ENCODE measurements around the gene TBL1X.

The TBL1X gene

DNA sequence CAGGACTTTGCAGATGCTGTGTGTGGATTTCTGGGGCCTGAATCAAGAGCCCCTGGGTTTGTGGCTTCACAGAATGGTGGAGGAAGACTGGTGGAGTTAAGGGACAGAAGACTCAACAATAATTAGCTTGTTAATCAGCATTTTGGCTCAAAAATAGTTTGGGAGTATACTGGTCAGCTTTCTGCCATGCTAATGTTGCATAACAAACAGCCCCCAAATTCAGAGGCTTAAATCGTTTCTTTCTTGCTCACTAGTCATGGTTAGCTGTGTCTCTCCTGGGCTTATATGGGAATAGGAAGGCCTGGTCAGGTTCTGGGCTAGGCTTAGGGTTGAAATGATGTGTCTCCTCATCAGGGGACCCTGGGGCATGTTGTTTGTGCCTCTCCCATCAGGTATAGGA, 24.4 kb downstream of the TBL1X start:
- H3K27ac ChIP-seq = no peak overlapping the region
- no peak overlapping the region for H3K4me3 ChIP-seq

DNA sequence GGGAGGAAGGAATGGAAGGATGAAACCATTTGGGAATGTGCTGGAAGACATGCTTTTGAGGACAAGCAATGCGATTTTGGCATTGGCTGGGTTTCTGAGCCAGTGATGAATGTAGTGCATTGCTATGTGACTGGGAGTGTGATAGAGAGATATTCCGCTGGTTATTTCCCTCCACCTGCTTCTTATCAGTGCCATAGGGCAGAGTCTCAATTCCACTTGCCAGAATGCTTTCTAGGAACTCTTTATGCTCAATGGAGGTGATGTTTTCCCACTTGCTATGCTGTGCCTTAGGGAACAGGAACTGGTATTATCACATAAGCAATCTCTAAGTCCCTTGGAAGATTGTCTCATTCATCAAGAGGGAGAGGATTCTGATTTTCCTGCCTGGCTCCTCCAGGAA, 28.0 kb downstream of the TBL1X start:
- Histone ChIP-seq H3K4me3 (no peak overlapping the region), H3K27ac (no peak overlapping the region)

DNA sequence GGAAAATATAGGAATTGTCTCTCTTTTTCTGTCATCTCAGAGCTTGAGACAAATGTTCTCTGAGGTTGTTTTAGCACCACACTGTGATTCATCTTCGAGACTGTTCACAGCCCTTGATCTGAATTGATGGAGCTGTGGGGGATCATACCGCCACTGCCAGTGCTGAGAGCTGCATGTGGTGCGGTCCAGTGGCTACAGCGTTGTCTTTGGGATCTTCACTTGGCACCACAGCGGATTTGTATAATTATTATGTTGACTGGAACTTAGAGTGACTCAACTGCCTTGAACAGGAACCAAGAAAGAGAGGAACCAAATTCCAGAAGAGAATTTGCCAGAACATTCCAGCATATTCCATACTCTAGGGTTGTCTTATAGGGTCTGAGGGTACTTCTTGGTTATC, 29.1 kb downstream of the TBL1X start:
- peak overlapping the region in 1 of 21 experiments; percentile 20 for H3K27ac ChIP-seq
- no peak overlapping the region for H3K4me3 ChIP-seq

DNA sequence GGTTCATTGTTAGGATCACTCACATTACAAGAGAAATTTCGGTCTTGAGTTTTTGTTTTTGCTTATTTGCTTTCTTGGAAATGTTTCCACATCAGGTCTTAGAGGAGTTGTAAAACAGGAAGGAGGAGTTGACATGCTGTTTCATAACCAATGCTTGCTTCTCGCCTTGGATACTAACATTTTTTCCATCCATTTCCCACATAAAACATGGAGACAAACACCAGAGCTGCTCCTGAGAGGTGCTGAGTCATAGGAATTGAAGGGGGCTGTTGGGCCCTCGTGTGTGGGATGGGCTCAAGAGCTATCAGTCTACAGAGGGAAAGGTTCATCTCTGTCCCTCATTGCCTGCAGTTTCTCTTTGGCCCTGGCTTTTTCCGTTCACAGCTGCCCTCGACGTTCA, 29.9 kb downstream of the TBL1X start:
- no peak overlapping the region for H3K27ac ChIP-seq
- no peak overlapping the region for H3K4me3 ChIP-seq

DNA sequence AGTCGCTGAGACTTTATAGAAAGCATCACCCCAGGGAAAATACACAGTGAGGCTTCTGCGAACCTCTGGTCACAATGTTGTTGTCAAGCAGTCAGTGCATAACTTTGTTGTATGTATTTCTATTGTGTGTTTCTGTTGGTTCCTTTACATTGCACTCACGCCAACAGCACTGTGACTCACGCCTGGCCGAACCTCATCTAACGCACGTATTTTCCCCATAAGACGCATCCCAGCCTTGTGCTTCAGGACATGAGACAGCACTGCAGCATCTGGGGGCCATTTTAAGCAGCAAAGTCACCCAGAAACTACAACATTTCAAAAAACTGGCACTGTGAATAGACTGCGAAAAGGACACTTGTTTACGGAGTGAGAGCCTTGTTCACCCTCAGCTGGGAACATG, 30.6 kb downstream of the TBL1X start:
- no peak overlapping the region for H3K27ac ChIP-seq
- no peak overlapping the region for H3K4me3 ChIP-seq

DNA sequence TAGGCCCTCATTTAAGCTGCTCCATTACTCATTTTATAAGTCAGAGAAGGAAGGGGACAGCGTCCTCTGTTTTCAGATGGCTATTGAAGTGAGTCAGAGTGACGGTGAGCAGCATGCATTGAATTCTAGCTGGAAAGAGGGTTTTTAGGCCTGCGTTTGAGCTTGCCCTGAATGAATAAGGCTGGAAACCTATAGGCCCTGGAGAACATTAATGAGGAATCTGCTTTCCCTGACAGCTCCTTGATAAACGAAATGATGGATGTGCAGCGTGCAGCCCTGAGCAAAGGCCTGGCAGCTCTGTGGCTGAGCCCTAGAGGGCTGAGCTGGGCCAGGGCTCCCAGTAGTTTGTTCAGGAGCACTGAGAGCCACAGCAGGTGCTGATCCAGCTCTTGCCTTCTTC, 33.4 kb downstream of the TBL1X start:
- Histone ChIP-seq H3K27ac (no peak overlapping the region), H3K4me3 (no peak overlapping the region)

DNA sequence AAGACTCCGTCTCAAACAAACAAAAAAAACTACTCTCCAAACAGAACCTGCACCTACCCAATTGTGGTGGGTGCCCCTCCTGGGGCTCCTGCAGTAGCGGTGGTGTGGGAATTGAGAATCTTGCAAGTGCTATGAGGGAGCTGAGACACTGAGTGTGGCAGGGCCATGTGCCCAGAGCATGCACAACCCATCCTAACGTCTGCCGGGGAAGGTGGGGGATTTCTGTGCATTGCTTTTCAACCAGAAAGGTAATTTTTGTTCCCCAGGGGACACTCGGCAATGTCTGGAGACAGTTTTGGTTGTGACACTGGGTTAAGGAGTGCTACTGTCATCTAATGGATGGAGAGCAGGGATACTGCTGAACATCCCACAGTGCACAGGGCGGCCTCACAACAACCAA, 35.7 kb downstream of the TBL1X start:
- no peak overlapping the region for H3K27ac ChIP-seq
- H3K4me3 ChIP-seq = no peak overlapping the region

DNA sequence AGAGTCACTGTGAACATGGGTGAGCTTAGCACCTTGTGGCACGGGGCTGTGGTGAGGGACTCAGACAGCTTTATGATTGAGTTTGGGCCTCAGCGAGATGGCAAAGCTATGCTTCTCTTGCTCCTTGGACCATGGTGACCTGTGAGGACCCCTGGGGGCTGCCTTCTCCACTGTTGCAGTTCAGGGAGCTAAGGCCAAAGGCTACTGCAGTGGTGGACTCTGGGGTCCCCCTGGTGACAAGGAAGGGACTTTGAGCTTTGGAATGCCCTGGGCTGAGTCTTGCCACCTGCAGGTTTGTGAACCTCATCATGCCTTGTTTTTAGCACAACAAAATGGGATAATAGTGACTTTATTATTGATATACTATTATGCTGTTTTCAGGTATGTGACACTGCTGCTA, 36.5 kb downstream of the TBL1X start:
- Histone ChIP-seq H3K4me3 (no peak overlapping the region), H3K27ac (no peak overlapping the region)

DNA sequence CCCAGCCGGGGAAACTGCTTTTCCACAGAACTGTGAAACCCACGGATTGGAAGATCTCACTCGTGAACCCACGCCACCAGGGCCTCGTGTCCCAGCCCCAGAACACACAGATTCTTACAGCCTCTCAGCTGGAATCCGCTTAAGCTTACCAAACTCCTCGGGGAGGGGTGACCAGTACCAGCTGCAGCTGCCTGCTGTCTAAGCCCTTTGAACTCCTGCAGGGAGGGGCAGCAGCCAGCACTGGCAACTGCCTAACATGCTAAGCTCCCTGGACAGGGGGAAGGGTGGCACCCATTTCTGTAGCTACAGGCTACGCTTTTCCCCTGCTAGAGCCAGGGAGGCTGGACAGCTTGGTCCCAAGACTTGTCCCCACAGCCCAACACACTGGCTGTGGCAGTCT, 38.4 kb downstream of the TBL1X start:
- Histone ChIP-seq H3K4me3 (no peak overlapping the region), H3K27ac (no peak overlapping the region)

DNA sequence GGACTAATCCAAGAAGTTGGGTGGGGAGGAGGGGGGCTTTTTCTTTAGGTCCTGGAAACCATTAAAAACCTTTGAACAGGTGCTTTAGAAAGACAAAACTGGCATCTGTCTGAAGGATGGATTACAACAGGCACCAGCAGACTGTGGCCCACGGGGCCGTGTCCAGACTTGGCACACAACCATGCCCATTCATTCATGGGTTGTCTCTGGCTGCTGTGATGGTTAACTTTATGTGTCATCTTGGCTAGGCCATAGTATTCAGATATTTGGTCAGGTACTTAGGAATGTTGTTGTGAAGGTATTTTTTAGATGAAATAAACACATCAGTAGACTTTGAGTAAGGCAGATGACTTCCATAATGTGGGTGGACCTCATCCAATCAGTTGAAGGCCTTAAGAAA, 45.5 kb downstream of the TBL1X start:
- no peak overlapping the region for H3K4me3 ChIP-seq
- no peak overlapping the region for H3K27ac ChIP-seq

DNA sequence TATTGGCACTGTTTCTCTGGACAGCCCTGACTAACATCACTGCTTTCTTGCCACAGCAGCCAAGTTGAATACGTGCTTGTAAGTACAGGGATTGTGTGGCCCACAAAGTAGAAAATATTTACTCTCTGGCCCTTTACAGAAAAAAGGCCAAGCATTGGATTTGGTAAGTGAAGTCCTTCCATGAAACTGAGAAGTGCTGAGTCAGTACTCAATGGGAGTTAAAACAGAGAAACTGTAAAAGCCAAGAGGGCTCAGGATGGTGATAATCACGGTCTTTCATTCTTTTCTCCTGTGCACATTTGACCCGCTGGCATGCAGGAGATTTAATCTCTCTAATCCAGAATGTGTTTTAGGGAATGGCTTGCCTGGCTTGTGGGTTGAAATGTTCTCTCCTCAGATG, 46.1 kb downstream of the TBL1X start:
- Histone ChIP-seq H3K27ac (no peak overlapping the region), H3K4me3 (no peak overlapping the region)

DNA sequence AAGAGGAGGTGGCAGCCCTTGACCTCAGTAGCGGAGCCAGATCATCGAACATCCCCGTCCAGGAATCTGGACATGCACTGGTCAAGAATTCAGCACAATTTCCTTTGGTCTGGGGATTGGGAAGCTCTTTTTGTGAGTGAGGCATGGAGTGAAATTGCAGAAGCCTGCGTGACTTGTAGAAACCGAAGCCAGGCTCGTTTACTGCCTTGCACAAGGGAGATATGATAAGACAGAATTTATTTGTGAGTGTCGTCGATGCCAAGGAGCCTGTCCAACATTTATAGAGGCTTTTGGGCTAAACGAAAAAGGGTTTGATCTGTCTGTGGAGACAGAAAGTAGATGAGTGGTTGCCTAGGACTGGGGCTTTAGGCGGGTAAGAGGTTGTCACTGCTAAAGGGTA, 50.6 kb downstream of the TBL1X start:
- Histone ChIP-seq H3K4me3 (no peak overlapping the region), H3K27ac (no peak overlapping the region)

DNA sequence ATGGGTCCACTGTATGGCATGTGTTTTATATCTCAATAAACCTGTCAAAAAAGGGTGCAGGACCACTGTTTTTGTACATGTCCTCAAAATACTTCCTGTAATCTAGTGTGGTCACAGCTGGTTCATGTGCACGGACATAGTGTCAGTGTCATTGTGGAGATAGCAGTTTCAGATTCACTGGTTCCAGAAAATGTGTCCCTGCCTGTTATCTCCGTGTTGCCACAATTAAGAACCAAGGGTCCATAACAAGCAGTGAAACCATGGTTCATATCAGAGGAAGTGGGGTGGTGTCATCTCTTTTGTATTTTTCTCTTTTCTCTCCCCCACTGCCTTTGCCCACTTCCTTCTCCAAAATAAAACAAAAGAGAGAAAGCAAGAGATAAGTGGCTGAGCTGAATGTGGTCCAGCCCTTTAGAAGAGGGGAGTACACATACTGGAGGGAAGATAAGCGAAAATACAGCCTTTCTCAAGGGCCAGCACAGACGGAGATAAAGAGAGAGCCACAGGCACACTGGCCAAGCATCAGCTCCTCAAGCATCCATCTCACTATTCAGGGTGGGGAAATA, 51.2 kb downstream of the TBL1X start:
- H3K27ac ChIP-seq = no peak overlapping the region
- no peak overlapping the region for H3K4me3 ChIP-seq

DNA sequence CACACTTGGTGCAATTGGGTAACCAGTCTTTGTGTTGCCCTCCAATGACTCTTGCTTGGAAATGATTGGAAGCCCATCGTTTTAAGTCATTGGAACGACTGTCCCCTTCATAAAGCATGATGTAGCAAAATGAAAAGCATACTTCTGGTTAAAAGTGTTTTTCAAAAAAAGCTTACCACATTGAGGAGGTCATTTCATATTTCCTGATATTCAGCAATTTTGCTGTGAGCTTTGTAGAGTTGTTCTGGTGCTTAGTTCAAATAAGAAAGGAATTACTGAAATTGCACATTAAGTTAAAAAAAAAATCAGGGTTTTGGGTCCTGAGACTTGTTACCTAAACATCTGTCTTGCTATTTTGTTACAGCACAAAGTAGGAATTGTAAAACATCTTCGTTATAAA, 51.8 kb downstream of the TBL1X start:
- H3K27ac ChIP-seq = no peak overlapping the region
- no peak overlapping the region for H3K4me3 ChIP-seq

DNA sequence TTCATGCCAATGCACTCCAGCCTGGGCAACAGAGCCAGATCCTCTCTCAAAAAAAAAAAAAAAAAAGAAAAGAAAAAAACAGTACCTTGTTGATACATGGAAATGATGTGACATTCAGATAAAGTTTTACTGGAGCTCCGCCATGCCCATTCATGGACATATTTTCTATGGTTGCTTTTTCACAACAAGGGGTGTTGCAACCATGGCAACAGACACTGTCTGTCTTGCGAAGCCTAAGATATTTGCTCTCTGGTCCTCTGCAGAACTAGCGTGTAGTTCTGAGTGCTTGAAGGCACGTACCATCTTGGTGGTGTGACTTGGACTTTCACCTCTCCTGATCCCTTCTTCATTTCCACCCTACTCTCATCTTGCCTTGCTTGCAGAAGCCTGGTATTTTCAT, 53.2 kb downstream of the TBL1X start:
- H3K27ac ChIP-seq = no peak overlapping the region
- no peak overlapping the region for H3K4me3 ChIP-seq

DNA sequence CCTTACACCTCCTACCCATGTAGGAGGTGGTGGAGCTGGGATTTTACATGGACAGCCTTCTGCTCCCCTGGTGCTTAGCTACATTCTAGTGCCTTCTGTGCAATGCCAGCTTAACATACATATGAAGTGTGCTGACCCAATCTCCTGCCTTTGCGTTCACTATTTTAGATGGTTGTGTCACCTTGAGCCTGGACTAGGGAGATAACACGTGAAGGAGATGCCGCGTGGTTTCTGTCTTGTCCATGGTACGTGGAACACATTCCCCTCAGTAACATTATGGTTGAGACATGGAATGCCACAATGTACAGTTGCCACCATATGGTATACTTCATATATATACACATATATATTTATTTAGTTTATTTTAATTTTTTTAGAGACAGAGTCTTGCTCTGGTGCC, 54.0 kb downstream of the TBL1X start:
- Histone ChIP-seq H3K27ac (no peak overlapping the region), H3K4me3 (no peak overlapping the region)

DNA sequence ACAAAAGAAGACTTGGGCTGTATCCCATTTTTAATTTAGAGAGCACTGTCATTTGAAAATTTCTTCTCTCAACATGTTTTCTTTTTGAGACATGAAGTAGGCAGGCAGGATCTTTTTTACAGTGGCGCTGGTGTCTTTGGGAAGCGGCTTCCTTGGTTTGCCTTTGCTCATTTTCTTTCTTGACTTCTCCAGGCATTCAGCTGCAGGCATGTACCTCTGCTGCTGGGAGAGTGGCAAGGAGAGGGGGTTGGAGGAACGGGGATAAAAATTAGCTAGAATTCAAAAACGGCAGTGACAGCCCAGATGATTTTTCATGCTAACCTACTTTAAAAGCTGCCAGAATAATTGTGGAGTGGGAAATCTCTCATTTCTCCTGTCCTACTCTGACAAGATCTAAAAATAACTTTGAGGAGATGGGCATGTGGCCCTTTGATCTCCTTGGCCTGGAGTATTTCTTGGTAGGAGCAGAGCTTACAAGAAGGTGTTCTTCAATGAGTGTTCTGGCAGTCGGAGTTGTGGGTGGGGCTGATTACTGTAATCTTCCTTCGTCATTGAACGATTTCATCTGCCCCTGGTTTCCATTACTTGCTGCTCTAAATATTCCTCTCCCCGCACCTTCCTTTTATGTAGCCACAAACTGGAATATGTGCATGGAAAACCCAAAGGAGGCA, 54.8 kb downstream of the TBL1X start:
- Histone ChIP-seq H3K4me3 (no peak overlapping the region), H3K27ac (no peak overlapping the region)

DNA sequence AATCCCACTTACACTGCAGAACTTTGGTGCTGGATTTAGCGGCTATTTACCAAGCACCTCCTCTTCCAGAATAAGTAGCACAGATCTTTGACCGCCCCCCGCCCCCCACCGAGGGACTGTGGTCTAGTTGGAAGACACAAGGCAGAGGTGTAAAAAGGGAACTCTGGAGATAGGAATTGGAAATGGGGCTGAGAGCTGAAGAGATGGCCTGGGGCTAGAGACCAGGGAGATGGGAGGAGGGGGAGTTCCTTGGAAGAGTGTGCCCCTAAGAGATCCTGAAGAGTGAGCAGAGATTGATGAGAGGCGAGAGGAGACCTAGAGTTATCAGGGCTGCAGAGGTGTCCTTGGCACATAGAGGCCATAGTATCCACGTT, 55.3 kb downstream of the TBL1X start:
- Histone ChIP-seq H3K4me3 (no peak overlapping the region), H3K27ac (no peak overlapping the region)

DNA sequence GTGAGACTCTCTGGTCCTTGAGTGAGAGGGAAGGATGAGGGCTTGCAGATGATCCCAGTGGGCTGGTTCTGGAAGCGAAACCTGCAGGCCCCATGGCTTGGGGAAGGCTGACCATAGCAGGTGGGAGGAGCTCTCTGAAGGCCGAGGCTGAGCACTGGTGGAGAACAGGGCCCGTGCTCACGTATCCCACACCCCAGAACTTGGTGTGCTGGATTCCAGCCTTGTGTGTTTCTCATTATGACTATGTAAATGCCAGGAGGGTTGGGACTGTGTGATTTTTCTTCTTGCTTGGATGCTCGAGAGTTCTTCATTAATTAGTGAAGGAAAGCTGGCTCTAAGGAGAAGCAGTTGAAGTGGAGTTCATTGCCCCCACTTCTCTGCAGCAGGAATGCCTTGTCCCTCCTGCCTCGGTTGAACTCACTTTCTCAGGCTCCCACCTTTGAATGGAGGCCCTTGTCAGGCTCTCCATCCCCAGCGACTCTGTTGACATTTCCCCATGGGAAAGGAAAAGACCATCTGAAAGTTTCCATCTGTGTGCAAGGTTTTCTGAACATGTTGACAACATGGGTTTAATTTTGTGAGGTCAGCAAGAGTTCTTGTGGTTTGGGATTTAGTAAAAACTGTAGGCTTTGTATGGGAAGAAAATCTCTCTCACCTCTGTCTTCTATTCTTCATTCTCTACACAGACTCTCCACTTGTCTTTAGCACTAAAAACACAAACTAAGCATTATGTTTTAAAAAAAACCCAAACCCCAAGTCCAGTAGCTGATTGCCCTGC, 57.7 kb downstream of the TBL1X start:
- no peak overlapping the region for H3K27ac ChIP-seq
- H3K4me3 ChIP-seq = no peak overlapping the region

DNA sequence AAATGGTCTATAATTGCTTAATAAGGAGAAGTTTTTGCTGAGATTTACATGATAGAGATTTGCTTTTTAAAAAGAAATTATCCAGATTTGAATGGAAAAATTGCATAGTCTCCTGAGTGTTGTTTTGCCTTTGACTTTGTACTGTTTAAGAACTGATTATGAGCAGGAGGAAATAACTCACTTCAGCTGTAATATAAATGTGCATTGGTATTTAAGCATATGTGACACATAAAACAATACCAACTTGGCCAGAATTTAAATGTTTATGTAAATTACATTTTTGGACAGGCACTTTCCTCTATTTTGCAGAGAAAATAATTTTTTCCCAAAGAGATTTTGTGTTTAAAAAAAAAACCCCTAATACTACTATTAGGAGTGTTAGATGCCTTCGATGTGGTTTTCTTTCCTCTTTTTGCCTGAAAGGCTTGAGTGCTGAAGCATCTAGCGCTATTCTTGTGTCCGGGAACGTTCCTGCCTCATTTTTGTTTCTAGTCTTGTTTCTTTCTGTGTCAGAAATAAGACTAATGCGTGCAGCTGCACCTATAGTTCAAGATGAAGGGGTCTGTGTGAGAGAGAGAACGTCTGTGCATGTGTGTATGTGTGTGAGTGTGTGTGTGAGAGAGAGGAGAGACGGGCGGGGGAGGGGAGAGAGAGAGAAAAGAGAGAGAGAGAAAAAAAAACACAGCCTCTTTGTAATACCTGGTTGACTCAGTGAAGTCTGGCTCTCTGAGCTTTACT, 60.8 kb downstream of the TBL1X start:
- no peak overlapping the region for H3K4me3 ChIP-seq
- no peak overlapping the region for H3K27ac ChIP-seq

DNA sequence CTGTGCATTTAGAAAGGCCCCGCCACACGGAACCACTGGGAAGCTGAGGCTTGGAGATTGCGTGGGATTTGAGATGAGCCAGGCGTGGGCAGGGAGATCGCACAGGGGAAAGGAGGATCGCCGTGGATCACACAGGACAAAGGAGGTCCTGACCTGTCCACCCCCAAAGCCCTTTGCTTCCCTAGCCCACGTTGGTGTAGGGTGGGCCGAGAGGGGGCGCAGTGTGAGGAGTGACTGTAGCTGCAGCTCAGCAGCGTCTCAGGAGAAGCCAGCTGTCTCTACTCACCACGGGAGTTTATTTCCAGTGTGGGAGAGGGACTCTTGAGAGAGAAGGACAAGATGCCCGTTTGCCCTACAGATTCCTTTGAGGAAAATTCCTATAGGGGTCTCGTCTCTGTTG, 62.1 kb downstream of the TBL1X start:
- Histone ChIP-seq H3K4me3 (no peak overlapping the region), H3K27ac (no peak overlapping the region)
